ENCODE results near the gene DNPH1. TPM values are rescaled to one million over a fixed set of nuclear protein-coding genes. Genes with fewer than 3 reads are reported as not detected.

The DNPH1 gene
- total RNA-seq, 2 donors from 2014 or later: 15.0 to 32.5 TPM

GRCh38 chr6:43221046-43221972 is 8.0 kb downstream of the DNPH1 start:
- no peaks in the 10 kb centered on the region for H3K9me3 Mint-ChIP-seq
- no peaks in the 10 kb centered on the region for H3K27me3 Mint-ChIP-seq
- peaks cover 11% of the 10 kb centered on the region for H3K36me3 Mint-ChIP-seq
- DNase-seq (ENCODE audit: low spot score) (no peak), ATAC-seq (no peak)
- H3K4me1 Mint-ChIP-seq (ENCODE audit: low read depth in 2 of 2): peaks cover 9 to 19% of the 10 kb centered on the region in 2 donors
- no peak overlapping the region for H3K27ac Mint-ChIP-seq
- no peak overlapping the region for H3K4me3 Mint-ChIP-seq

GRCh38 chr6:43220439-43220951 is 8.8 kb downstream of the DNPH1 start:
- DNase-seq (ENCODE audit: low spot score): no peak
- Mint-ChIP-seq H3K27ac (no peak overlapping the region), H3K4me1 (ENCODE audit: low read depth in 2 of 2) (peaks cover 9 to 18% of the 10 kb centered on the region in 2 donors), H3K9me3 (no peaks in the 10 kb centered on the region), H3K27me3 (no peaks in the 10 kb centered on the region), H3K4me3 (no peak overlapping the region), H3K36me3 (peaks cover 11% of the 10 kb centered on the region)
- ATAC-seq: no peak

- H3K4me1 Mint-ChIP-seq (ENCODE audit: low read depth in 2 of 2): peaks cover 9 to 15% of the 10 kb centered on the region in 2 donors
- peaks cover 11% of the 10 kb centered on the region for H3K36me3 Mint-ChIP-seq
These were observed 9.5 kb downstream of the DNPH1 start for GRCh38 chr6:43219814-43220213.

GRCh38 chr6:43219119-43219518 is 10.2 kb downstream of the DNPH1 start:
- Mint-ChIP-seq H3K36me3 (peaks cover 11% of the 10 kb centered on the region), H3K4me3 (no peak overlapping the region)

More at GRCh38 chr6:43219814-43220213, 9.5 kb downstream of the DNPH1 start:
- no peak for ATAC-seq
- DNase-seq (ENCODE audit: low spot score): no peak
- Mint-ChIP-seq H3K4me3 (no peak overlapping the region), H3K27ac (no peak overlapping the region), H3K9me3 (no peaks in the 10 kb centered on the region), H3K27me3 (no peaks in the 10 kb centered on the region)

GRCh38 chr6:43217351-43217750 is 11.9 kb downstream of the DNPH1 start:
- Mint-ChIP-seq H3K27me3 (no peaks in the 10 kb centered on the region), H3K36me3 (peaks cover 11% of the 10 kb centered on the region), H3K4me3 (no peak overlapping the region), H3K4me1 (ENCODE audit: low read depth in 2 of 2) (peaks cover 0 to 4% of the 10 kb centered on the region in 2 donors), H3K27ac (no peak overlapping the region), H3K9me3 (no peaks in the 10 kb centered on the region)
- DNase-seq (ENCODE audit: low spot score) (no peak), ATAC-seq (no peak)

More at GRCh38 chr6:43219119-43219518, 10.2 kb downstream of the DNPH1 start:
- H3K27ac Mint-ChIP-seq: no peak overlapping the region
- DNase-seq (ENCODE audit: low spot score) (no peak), ATAC-seq (no peak)
- H3K27me3 Mint-ChIP-seq: no peaks in the 10 kb centered on the region
- peaks cover 4 to 9% of the 10 kb centered on the region in 2 donors for H3K4me1 Mint-ChIP-seq (ENCODE audit: low read depth in 2 of 2)
- H3K9me3 Mint-ChIP-seq: no peaks in the 10 kb centered on the region

- no peaks in the 10 kb centered on the region for H3K27me3 Mint-ChIP-seq
- no peak overlapping the region for H3K27ac Mint-ChIP-seq
- H3K36me3 Mint-ChIP-seq: peaks cover 11% of the 10 kb centered on the region
- DNase-seq (ENCODE audit: low spot score) (no peak), ATAC-seq (no peak)
- peaks cover 0 to 4% of the 10 kb centered on the region in 2 donors for H3K4me1 Mint-ChIP-seq (ENCODE audit: low read depth in 2 of 2)
- H3K4me3 Mint-ChIP-seq: no peak overlapping the region
- H3K9me3 Mint-ChIP-seq: no peaks in the 10 kb centered on the region
These were observed 13.1 kb downstream of the DNPH1 start for GRCh38 chr6:43216200-43216599.

- no peak overlapping the region for H3K4me3 Mint-ChIP-seq
- no peak for DNase-seq (ENCODE audit: low spot score)
- peaks cover 0 to 4% of the 10 kb centered on the region in 2 donors for H3K4me1 Mint-ChIP-seq (ENCODE audit: low read depth in 2 of 2)
- ATAC-seq: no peak
- H3K9me3 Mint-ChIP-seq: no peaks in the 10 kb centered on the region
- H3K27me3 Mint-ChIP-seq: no peaks in the 10 kb centered on the region
- H3K27ac Mint-ChIP-seq: no peak overlapping the region
- peaks cover 11% of the 10 kb centered on the region for H3K36me3 Mint-ChIP-seq
These were observed 14.2 kb downstream of the DNPH1 start for GRCh38 chr6:43215066-43215465.

GRCh38 chr6:43213431-43213830 is 15.8 kb downstream of the DNPH1 start:
- peaks cover 0 to 4% of the 10 kb centered on the region in 2 donors for H3K4me1 Mint-ChIP-seq (ENCODE audit: low read depth in 2 of 2)
- DNase-seq (ENCODE audit: low spot score) (no peak), ATAC-seq (no peak)
- H3K9me3 Mint-ChIP-seq: no peaks in the 10 kb centered on the region
- H3K27me3 Mint-ChIP-seq: no peaks in the 10 kb centered on the region
- H3K27ac Mint-ChIP-seq: no peak overlapping the region
- H3K4me3 Mint-ChIP-seq: no peak overlapping the region
- peaks cover 6% of the 10 kb centered on the region for H3K36me3 Mint-ChIP-seq

- Mint-ChIP-seq H3K27ac (no peak overlapping the region), H3K27me3 (no peaks in the 10 kb centered on the region), H3K4me3 (no peak overlapping the region), H3K4me1 (ENCODE audit: low read depth in 2 of 2) (peaks cover 0 to 4% of the 10 kb centered on the region in 2 donors), H3K9me3 (no peaks in the 10 kb centered on the region), H3K36me3 (peaks cover 4% of the 10 kb centered on the region)
- no peak for ATAC-seq
- no peak for DNase-seq (ENCODE audit: low spot score)
These were observed 17.3 kb downstream of the DNPH1 start for GRCh38 chr6:43211955-43212354.

GRCh38 chr6:43207286-43207685 is 22.0 kb downstream of the DNPH1 start:
- ATAC-seq (no peak), DNase-seq (ENCODE audit: low spot score) (no peak)
- Mint-ChIP-seq H3K36me3 (no peaks in the 10 kb centered on the region), H3K4me1 (ENCODE audit: low read depth in 2 of 2) (no peaks in the 10 kb centered on the region), H3K27ac (no peak overlapping the region), H3K27me3 (no peaks in the 10 kb centered on the region), H3K9me3 (no peaks in the 10 kb centered on the region), H3K4me3 (no peak overlapping the region)

GRCh38 chr6:43205849-43206248 is 23.4 kb downstream of the DNPH1 start:
- no peak for ATAC-seq
- Mint-ChIP-seq H3K27me3 (no peaks in the 10 kb centered on the region), H3K27ac (no peak overlapping the region), H3K36me3 (no peaks in the 10 kb centered on the region), H3K4me3 (no peak overlapping the region), H3K9me3 (no peaks in the 10 kb centered on the region), H3K4me1 (ENCODE audit: low read depth in 2 of 2) (no peaks in the 10 kb centered on the region)
- no peak for DNase-seq (ENCODE audit: low spot score)

- Mint-ChIP-seq H3K27me3 (no peaks in the 10 kb centered on the region), H3K9me3 (no peaks in the 10 kb centered on the region), H3K36me3 (peaks cover 5% of the 10 kb centered on the region), H3K27ac (no peak overlapping the region), H3K4me3 (no peak overlapping the region), H3K4me1 (ENCODE audit: low read depth in 2 of 2) (no peaks in the 10 kb centered on the region)
- no peak for DNase-seq (ENCODE audit: low spot score)
- ATAC-seq: no peak
These were observed 24.8 kb downstream of the DNPH1 start for GRCh38 chr6:43204271-43205105.

GRCh38 chr6:43203718-43204095 is 25.6 kb downstream of the DNPH1 start:
- no peaks in the 10 kb centered on the region for H3K9me3 Mint-ChIP-seq
- H3K27me3 Mint-ChIP-seq: no peaks in the 10 kb centered on the region
- no peak overlapping the region for H3K27ac Mint-ChIP-seq
- no peak for DNase-seq (ENCODE audit: low spot score)
- peaks cover 5% of the 10 kb centered on the region for H3K36me3 Mint-ChIP-seq
- H3K4me1 Mint-ChIP-seq (ENCODE audit: low read depth in 2 of 2): no peaks in the 10 kb centered on the region
- no peak overlapping the region for H3K4me3 Mint-ChIP-seq
- no peak for ATAC-seq
